ENCODE results near the gene ACR.

ACR gene

GRCh38 chr22:50737728-50738648 lies at the start of gene ACR:
TSS of gene ACR (plus strand) at chr22:50738204. CDS start at chr22:50738236, 32 bp downstream.
- DNase-seq (ENCODE audit: low spot score): no peak

GRCh38 chr22:50688448-50688847 lies 49.6 kb upstream of the ACR start:
- no peak for DNase-seq (ENCODE audit: low spot score)

GRCh38 chr22:50691521-50691920 lies 46.5 kb upstream of the ACR start:
- DNase-seq (ENCODE audit: low spot score): no peak

- no peak for DNase-seq (ENCODE audit: low spot score)
Measured at GRCh38 chr22:50693462-50693861, 44.5 kb upstream of the ACR start.

- DNase-seq (ENCODE audit: low spot score): no peak
Measured at GRCh38 chr22:50694099-50694605, 43.9 kb upstream of the ACR start.

- DNase-seq (ENCODE audit: low spot score): no peak
Measured at GRCh38 chr22:50694766-50695420, 43.1 kb upstream of the ACR start.

- no peak for DNase-seq (ENCODE audit: low spot score)
Measured at GRCh38 chr22:50695421-50696250, 42.4 kb upstream of the ACR start.

- no peak for DNase-seq (ENCODE audit: low spot score)
Measured at GRCh38 chr22:50696251-50696798, 41.7 kb upstream of the ACR start.

- no peak for DNase-seq (ENCODE audit: low spot score)
Measured at GRCh38 chr22:50696799-50697561, 41.0 kb upstream of the ACR start.

GRCh38 chr22:50697667-50698506 lies 40.1 kb upstream of the ACR start:
- no peak for DNase-seq (ENCODE audit: low spot score)

GRCh38 chr22:50698546-50698945 lies 39.5 kb upstream of the ACR start:
- no peak for DNase-seq (ENCODE audit: low spot score)

GRCh38 chr22:50699001-50699755 lies 38.8 kb upstream of the ACR start:
- DNase-seq (ENCODE audit: low spot score): no peak

- no peak for DNase-seq (ENCODE audit: low spot score)
Measured at GRCh38 chr22:50699756-50700386, 38.1 kb upstream of the ACR start.

GRCh38 chr22:50700387-50701075 lies 37.5 kb upstream of the ACR start:
- DNase-seq (ENCODE audit: low spot score): no peak

- no peak for DNase-seq (ENCODE audit: low spot score)
Measured at GRCh38 chr22:50701076-50701419, 37.0 kb upstream of the ACR start.

- DNase-seq (ENCODE audit: low spot score): no peak
Measured at GRCh38 chr22:50701428-50702154, 36.4 kb upstream of the ACR start.

GRCh38 chr22:50702261-50702671 lies 35.7 kb upstream of the ACR start:
- DNase-seq (ENCODE audit: low spot score): no peak
